Neuronal stem cell (in vitro differentiated cells): ENCODE measurements around the gene ZIC2.
"Not testable (repeated sequence)": the region's sequence is repeated elsewhere in the genome, so short reads cannot be mapped to it uniquely, and the experiment has no call there.

Source experiments
- DNase-seq: peaks from one replicate; pipeline ENCODE4 v3.0.0-alpha.2; 2013; ENCODE audit warnings: low spot score
- H2AFZ ChIP-seq: one replicate; pipeline ENCODE4 v1.6.1; 2013; ENCODE audit warnings: mild to moderate bottlenecking, low read length, inconsistent platforms
- H2AK5ac ChIP-seq: 2 replicates; pipeline ENCODE4 v1.6.1; 2013; ENCODE audit warnings: low read depth, mild to moderate bottlenecking, inconsistent platforms, low read length, moderate library complexity, mixed read lengths
- H2BK120ac ChIP-seq: 2 replicates; pipeline ENCODE4 v1.6.1; 2013; ENCODE audit warnings: low read depth, mild to moderate bottlenecking, inconsistent platforms, low read length, moderate library complexity, mixed read lengths
- H2BK12ac ChIP-seq: one replicate; pipeline ENCODE4 v1.6.1; 2013; ENCODE audit warnings: low read length, inconsistent platforms
- H2BK15ac ChIP-seq: 2 replicates; pipeline ENCODE4 v1.6.1; 2013; ENCODE audit warnings: mild to moderate bottlenecking, low read length, inconsistent platforms, mixed read lengths
- H2BK5ac ChIP-seq: one replicate; pipeline ENCODE4 v1.6.1; 2013; ENCODE audit warnings: inconsistent platforms, mild to moderate bottlenecking, low read length, moderate library complexity
- H3K14ac ChIP-seq: one replicate; pipeline ENCODE4 v1.6.1; 2013; ENCODE audit warnings: low read length, inconsistent platforms
- H3K18ac ChIP-seq: 2 replicates; pipeline ENCODE4 v1.6.1; 2013; ENCODE audit warnings: low read length, inconsistent platforms
- H3K23ac ChIP-seq: 2 replicates; pipeline ENCODE4 v1.6.1; 2013; ENCODE audit warnings: low read depth, mild to moderate bottlenecking, mixed read lengths, low read length, inconsistent platforms; ENCODE audit not compliant: poor library complexity
- H3K27ac ChIP-seq: replicated peaks from 3 replicates; pipeline ENCODE4 v1.5.1; 2013; ENCODE audit warnings: low read length, inconsistent platforms
- H3K27me3 ChIP-seq, 3 experiments: 2 replicates each; pipeline ENCODE4 v1.6.1; 2013; ENCODE audit warnings: low read length in 3 of 3, mild to moderate bottlenecking in 2 of 3, inconsistent platforms in 1 of 3, low read depth in 1 of 3, mixed read lengths in 1 of 3, moderate library complexity in 1 of 3; ENCODE audit not compliant: control insufficient read depth in 3 of 3, insufficient read depth in 3 of 3
- H3K36me3 ChIP-seq, 2 donors: replicated peaks in 1 of 2; 2 replicates each; pipeline ENCODE4 v1.6.1; 2013; ENCODE audit warnings: low read length in 2 of 2; ENCODE audit not compliant: control insufficient read depth in 2 of 2, insufficient read depth in 2 of 2
- H3K4ac ChIP-seq: 2 replicates; pipeline ENCODE4 v1.6.1; 2013; ENCODE audit warnings: inconsistent platforms, mild to moderate bottlenecking, low read length, moderate library complexity
- H3K4me1 ChIP-seq, 2 donors: 1 replicate in 1 of 2; 2 replicates in 1 of 2; pipeline ENCODE4 v1.6.1; 2013; ENCODE audit warnings: low read length in 2 of 2, low read depth in 1 of 2; ENCODE audit not compliant: control insufficient read depth in 2 of 2, insufficient read depth in 1 of 2
- H3K4me2 ChIP-seq: one replicate; pipeline ENCODE4 v1.6.1; 2013; ENCODE audit warnings: mild to moderate bottlenecking, low read length, inconsistent platforms; ENCODE audit not compliant: insufficient read depth, poor library complexity, severe bottlenecking
- H3K4me3 ChIP-seq, 2 donors: 2 replicates each; pipeline ENCODE4 v1.5.1; 2013; ENCODE audit warnings: low read length in 2 of 2, mild to moderate bottlenecking in 2 of 2, inconsistent platforms in 1 of 2, moderate library complexity in 1 of 2
- H3K79me1 ChIP-seq: one replicate; pipeline ENCODE4 v1.6.1; 2013; ENCODE audit warnings: low read depth, mild to moderate bottlenecking, inconsistent platforms, low read length, moderate library complexity
- H3K9ac ChIP-seq: one replicate; pipeline ENCODE4 v1.6.1; 2013; ENCODE audit warnings: mild to moderate bottlenecking, low read depth, low read length, inconsistent platforms; ENCODE audit not compliant: poor library complexity
- H3K9me3 ChIP-seq, 2 donors: replicated peaks in 1 of 2; 2 replicates each; pipeline versions ENCODE3 to v1.6.1; 2013; ENCODE audit warnings: low read length in 2 of 2, mild to moderate bottlenecking in 2 of 2, inconsistent platforms in 1 of 2, low read depth in 1 of 2, mixed read lengths in 1 of 2, moderate library complexity in 1 of 2; ENCODE audit not compliant: control insufficient read depth in 2 of 2, insufficient read depth in 1 of 2
- H4K8ac ChIP-seq: one replicate; pipeline ENCODE4 v1.6.1; 2013; ENCODE audit warnings: low read depth, mild to moderate bottlenecking, inconsistent platforms, low read length, moderate library complexity
- H4K91ac ChIP-seq: one replicate; pipeline ENCODE4 v1.6.1; 2013; ENCODE audit warnings: low read length, low read depth, mild to moderate bottlenecking, inconsistent platforms; ENCODE audit not compliant: poor library complexity
- WGBS, 2 donors: extraction: QIAGEN DNeasy Blood & Tissue Kit; methylation state at CpG; one replicate each; pipeline ENCODE4 v1.1.7; 2013; ENCODE audit warnings: missing lambda C conversion rate in 2 of 2, mixed read lengths in 1 of 2; ENCODE audit not compliant: insufficient read length in 2 of 2, insufficient replicate concordance in 1 of 2; ENCODE audit errors: extremely low coverage in 2 of 2; 5-methylcytosine and 5-hydroxymethylcytosine counted together

The ZIC2 gene

DNA sequence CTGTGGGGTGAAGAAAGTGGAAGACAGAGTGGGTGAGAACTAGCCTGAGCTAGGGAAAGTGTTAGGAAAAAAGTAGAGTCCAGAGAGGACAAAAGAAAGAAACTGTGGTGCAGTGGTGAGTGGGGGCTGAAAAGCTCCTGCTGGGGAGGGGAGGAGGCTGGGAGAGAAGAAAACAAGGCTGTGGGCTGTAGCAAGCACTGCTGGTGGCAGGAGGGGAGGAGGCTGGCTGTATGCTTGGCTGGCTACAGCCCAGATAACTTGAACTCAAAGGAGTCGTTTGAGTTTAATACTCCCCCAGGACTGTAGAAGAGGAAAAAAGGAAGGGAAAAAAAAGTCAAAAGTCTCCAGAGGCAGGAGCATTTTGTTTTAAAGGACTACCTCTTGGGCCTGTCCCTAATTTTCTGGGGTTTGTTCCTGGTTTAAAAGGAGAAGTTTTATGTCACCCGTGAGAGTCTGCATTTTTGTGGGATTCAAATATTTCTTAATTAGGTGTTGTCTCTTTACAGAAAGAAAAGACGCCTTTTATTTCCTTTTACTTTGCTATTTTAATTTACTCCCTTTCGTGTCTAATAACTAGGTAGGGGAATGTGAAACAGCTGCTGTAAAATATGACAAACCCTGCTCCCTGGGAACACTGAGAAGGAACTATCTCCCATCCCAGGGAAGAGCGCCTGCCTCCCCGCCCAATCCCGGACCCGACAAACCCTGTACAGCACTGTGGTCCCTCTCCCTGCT is 31.7 kb upstream of the ZIC2 start:
- no peak overlapping the region for H2AK5ac ChIP-seq
- no peak overlapping the region for H3K9ac ChIP-seq
- no peak overlapping the region for H3K4me3 ChIP-seq
- no peak overlapping the region for H2BK15ac ChIP-seq
- H3K27me3 ChIP-seq, result no peaks in the 10 kb centered on the region
- no peak overlapping the region for H2BK120ac ChIP-seq
- H3K4me1 ChIP-seq, result peaks cover 5 to 19% of the 10 kb centered on the region in 2 donors
- H3K4ac ChIP-seq, result no peak overlapping the region
- no peak overlapping the region for H3K14ac ChIP-seq
- no peak overlapping the region for H3K27ac ChIP-seq
- no peak overlapping the region for H2BK5ac ChIP-seq
- WGBS, 2 donors, result no CpG with 5 or more reads among the region's 8 CpGs
- no peaks in the 10 kb centered on the region for H3K9me3 ChIP-seq
- no peak overlapping the region for H2BK12ac ChIP-seq
- no peaks in the 10 kb centered on the region for H3K36me3 ChIP-seq
- H3K4me2 ChIP-seq, result no peak overlapping the region
- H3K23ac ChIP-seq, result no peak overlapping the region
- H4K91ac ChIP-seq, result no peak overlapping the region
- peak overlapping the region; percentile 46 for H2AFZ ChIP-seq
- peak overlapping the region; percentile 35 for H3K18ac ChIP-seq
- DNase-seq, result no peak
- no peak overlapping the region for H4K8ac ChIP-seq
- H3K79me1 ChIP-seq, result no peaks in the 10 kb centered on the region

DNA sequence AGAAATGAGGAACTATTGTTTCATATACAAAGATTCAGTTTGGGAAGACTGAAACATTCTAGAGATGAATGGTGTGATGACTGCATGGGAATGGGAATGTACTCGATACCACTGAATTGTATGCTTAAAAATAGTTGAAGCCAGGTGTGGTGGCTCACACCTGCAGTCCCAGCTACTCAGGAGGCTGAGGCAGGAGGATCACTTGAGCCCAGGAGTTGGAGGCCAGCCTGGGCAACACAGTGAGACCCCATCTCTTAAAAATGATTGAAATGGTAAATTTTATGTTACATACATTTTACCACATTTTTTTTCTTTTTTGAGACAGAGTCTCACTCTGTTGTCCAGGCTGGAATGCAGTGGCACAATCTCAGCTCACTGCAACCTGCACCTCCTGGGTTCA is 29.9 kb upstream of the ZIC2 start:
- H3K9me3 ChIP-seq, H3K4me3 ChIP-seq, H2BK5ac ChIP-seq, H3K18ac ChIP-seq, H2BK15ac ChIP-seq, H3K27ac ChIP-seq, H3K36me3 ChIP-seq, H3K4me2 ChIP-seq, H3K27me3 ChIP-seq, H2BK120ac ChIP-seq, H3K4ac ChIP-seq, H2AFZ ChIP-seq, DNase-seq, H4K91ac ChIP-seq, H4K8ac ChIP-seq, H3K79me1 ChIP-seq, H3K23ac ChIP-seq, H2AK5ac ChIP-seq, H3K9ac ChIP-seq, H3K14ac ChIP-seq, H2BK12ac ChIP-seq: not testable (repeated sequence)
- WGBS, 2 donors, result no CpG with 5 or more reads among the region's 1 CpG
- H3K4me1 ChIP-seq, result peaks cover 13 to 21% of the 10 kb centered on the region in 2 donors

DNA sequence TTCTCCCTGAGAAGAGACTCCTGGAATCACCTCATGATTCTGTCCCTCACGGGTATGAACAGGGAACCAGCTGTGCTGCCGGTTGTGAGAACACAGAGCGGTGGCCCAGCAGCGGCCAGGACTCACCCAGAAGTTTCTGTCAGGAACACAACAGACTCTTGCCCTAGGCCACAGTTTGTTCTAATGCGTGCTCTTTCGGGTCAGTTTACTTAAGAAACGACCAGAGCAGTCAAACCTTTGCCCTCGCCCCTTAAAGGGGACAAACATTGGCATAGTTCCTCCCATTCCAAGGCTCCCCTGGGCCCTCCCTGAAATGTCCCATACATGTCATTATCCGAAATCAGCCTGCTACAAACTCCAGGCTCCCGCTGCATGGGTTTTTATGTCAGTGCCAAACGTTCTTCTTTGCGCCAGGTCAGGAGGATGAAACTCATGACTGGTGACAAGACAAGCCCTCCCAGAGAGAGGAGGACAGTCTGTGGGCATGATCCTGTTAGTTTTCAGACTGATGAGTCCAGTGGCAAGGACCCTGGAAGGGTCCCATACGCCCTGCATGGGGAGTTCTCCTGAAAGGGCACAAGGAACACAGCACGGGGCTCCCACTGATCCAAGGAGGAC is 28.3 kb upstream of the ZIC2 start:
- WGBS, 2 donors, result no CpG with 5 or more reads among the region's 14 CpGs
- Histone ChIP-seq H3K27me3 (peaks cover 0 to 9% (median 0%) of the 10 kb centered on the region in 3 experiments), H2BK120ac (no peak overlapping the region)

DNA sequence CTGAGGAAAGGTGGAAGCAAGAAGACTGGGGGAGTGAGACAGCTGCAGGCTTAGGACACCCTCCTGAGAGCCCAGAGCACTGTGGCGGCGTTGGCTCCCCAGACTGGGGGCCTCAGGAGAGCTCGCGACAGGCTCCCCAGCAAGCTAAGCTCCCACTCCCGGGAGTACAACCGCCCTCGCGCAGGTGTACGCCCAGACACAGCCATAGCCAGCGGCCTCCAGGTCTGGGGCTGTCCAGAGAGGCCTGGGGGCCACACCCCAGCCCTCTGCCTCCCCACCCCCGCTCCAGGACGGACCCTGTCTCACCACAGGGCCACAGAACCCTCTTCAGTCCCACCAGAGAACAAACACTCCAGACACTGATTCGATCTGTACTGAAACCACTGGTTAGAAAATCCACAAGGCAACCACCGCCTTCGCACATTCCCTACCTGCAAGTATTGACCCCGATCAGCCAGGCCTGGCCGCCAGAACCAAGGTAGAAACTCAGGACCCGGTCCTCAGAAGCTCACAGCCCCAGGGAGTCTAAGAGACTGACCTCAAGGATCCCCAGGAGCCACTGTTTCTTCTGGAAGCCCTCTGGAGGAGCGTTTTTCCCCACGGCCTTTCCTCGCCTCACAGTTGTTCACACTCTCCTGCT is 26.4 kb upstream of the ZIC2 start:
- peak overlapping the region; percentile 94 for H3K18ac ChIP-seq
- peaks cover 2% of the 10 kb centered on the region for H3K79me1 ChIP-seq
- no CpG with 5 or more reads among the region's 21 CpGs for WGBS, 2 donors
- H3K36me3 ChIP-seq, result no peaks in the 10 kb centered on the region
- no peak for DNase-seq
- H2BK12ac ChIP-seq, result peak overlapping the region; percentile 99
- H3K4me2 ChIP-seq, result no peak overlapping the region
- H4K91ac ChIP-seq, result peak overlapping the region; percentile 34
- no peak overlapping the region for H4K8ac ChIP-seq
- peak overlapping the region in 1 of 2 donors; percentile 66 for H3K4me3 ChIP-seq
- peak overlapping the region; percentile 79 for H2AFZ ChIP-seq
- H3K4me1 ChIP-seq, result peaks cover 18 to 28% of the 10 kb centered on the region in 2 donors
- no peak overlapping the region for H3K4ac ChIP-seq
- peaks cover 0 to 9% (median 0%) of the 10 kb centered on the region in 3 experiments for H3K27me3 ChIP-seq
- no peak overlapping the region for H2BK120ac ChIP-seq
- peak overlapping the region; percentile 91 for H2BK5ac ChIP-seq
- H3K9me3 ChIP-seq, result no peaks in the 10 kb centered on the region
- no peak overlapping the region for H3K14ac ChIP-seq
- peak overlapping the region; percentile 83 for H3K23ac ChIP-seq
- H3K27ac ChIP-seq, result no peak overlapping the region
- peak overlapping the region; percentile 60 for H2AK5ac ChIP-seq
- peak overlapping the region; percentile 99 for H2BK15ac ChIP-seq
- H3K9ac ChIP-seq, result no peak overlapping the region

More for the DNA sequence above, 28.3 kb upstream of the ZIC2 start:
- Histone ChIP-seq H3K23ac (no peak overlapping the region), H3K18ac (peak overlapping the region; percentile 66), H2BK12ac (no peak overlapping the region), H3K9ac (no peak overlapping the region), H2BK5ac (no peak overlapping the region), H2AFZ (no peak overlapping the region), H4K8ac (no peak overlapping the region), H3K36me3 (no peaks in the 10 kb centered on the region), H3K9me3 (no peaks in the 10 kb centered on the region), H3K4me1 (peaks cover 22 to 31% of the 10 kb centered on the region in 2 donors), H3K79me1 (peaks cover 2% of the 10 kb centered on the region), H2AK5ac (peak overlapping the region; percentile 68), H3K4ac (peak overlapping the region; percentile 8), H2BK15ac (no peak overlapping the region), H3K4me3 (no peak overlapping the region), H4K91ac (no peak overlapping the region), H3K4me2 (no peak overlapping the region), H3K14ac (no peak overlapping the region), H3K27ac (no peak overlapping the region)
- DNase-seq, result no peak
